Suprapubic skin (tissue), 4 donors: ENCODE measurements around the gene PSME3IP1.

Experiments used
- CTCF ChIP-seq, 2 donors: fragments of 200-600 bp in 1 of 2; fragments of 450-650 bp in 1 of 2; sonication (generic) in 1 of 2; IDR thresholded peaks; one replicate each; pipeline ENCODE4 v1.5.1; 2016 to 2019; ENCODE audit warnings: antibody characterized with exemption in 2 of 2, mild to moderate bottlenecking in 1 of 2, moderate library complexity in 1 of 2
- POLR2A ChIP-seq, 2 donors: fragments of 450-650 bp; IDR thresholded peaks; one replicate each; pipeline ENCODE4 v1.6.1; 2017; ENCODE audit warnings: antibody characterized with exemption in 2 of 2, mild to moderate bottlenecking in 2 of 2, moderate library complexity in 2 of 2
- POLR2AphosphoS5 ChIP-seq, 3 donors: sonication (generic); formaldehyde crosslinking; IDR thresholded peaks; one replicate each; pipeline ENCODE4 v1.6.1; 2017; ENCODE audit warnings: antibody characterized with exemption in 3 of 3

- TF ChIP-seq CTCF (IDR thresholded peaks at IDR 0.05) (no peak), POLR2AphosphoS5 (IDR thresholded peaks at IDR 0.05) (no peak), POLR2A (IDR thresholded peaks at IDR 0.05) (no peak)
Observed at GRCh38 chr16:57148481-57148880, 37.4 kb downstream of the PSME3IP1 start.
